Upper lobe of right lung (tissue), 1 donor: Measurements from ENCODE around the gene MTMR3. TPM values are rescaled to one million over a fixed set of nuclear protein-coding genes. Genes with fewer than 3 reads are reported as not detected.
"Not testable (repeated sequence)": the region's sequence is repeated elsewhere in the genome, so short reads cannot be mapped to it uniquely, and the experiment has no call there.

ENCODE experiments used
- ATAC-seq: fragments of 200-7000 bp; cut with Tn5 transposase; one replicate; pipeline ENCODE4 v1.9.1; 2020; ENCODE audit warnings: mild to moderate bottlenecking, moderate library complexity
- DNase-seq: peaks from one replicate; pipeline ENCODE4 v3.0.0-alpha.2; 2020
- H3K27ac ChIP-seq: fragments of 200-600 bp; one replicate; pipeline ENCODE4 v1.8.0; 2022
- H3K27me3 ChIP-seq: fragments of 200-600 bp; one replicate; pipeline ENCODE4 v1.8.0; 2022; ENCODE audit warnings: mild to moderate bottlenecking
- H3K36me3 ChIP-seq: fragments of 200-600 bp; one replicate; pipeline ENCODE4 v1.8.0; 2022
- H3K4me1 ChIP-seq: fragments of 200-600 bp; one replicate; pipeline ENCODE4 v1.8.0; 2022
- H3K4me3 ChIP-seq: fragments of 200-600 bp; one replicate; pipeline ENCODE4 v1.8.0; 2022; ENCODE audit warnings: mild to moderate bottlenecking
- H3K9me3 ChIP-seq: fragments of 200-600 bp; one replicate; pipeline ENCODE4 v1.8.0; 2022
- intact Hi-C: fragments of 100-400 bp; cut with DNase I; formaldehyde crosslinking; loops from one replicate; pipeline ENCODE4 v1.11.0; 2022
- total RNA-seq: library from RNA; stranded (reverse); fragmentation: NEBNext Ultra II Directional; extraction: Animal tissue kit (Norgen Biotek cat#: 25700); gene quantifications from one replicate; pipeline ENCODE4 v1.2.1, GENCODE V29; 2021
- TF ChIP-seq, protein P1 (sequence below): fragments of 200-600 bp; IDR thresholded peaks from one replicate; pipeline ENCODE4 v1.8.0; 2022; ENCODE audit warnings: antibody characterized with exemption
- donor health status: DM: no; HTN: yes; CAD: no; lungs with severe emphysema.

The MTMR3 gene
- total RNA-seq, 1 donor from 2014 or later = 50.6 TPM

GRCh38 chr22:29967461-29967860 is 84.5 kb downstream of the MTMR3 start:
- no peaks in the 10 kb centered on the region for H3K27me3 ChIP-seq
- no peak for DNase-seq
- H3K4me3 ChIP-seq = no peak overlapping the region
- no peak for ATAC-seq
- H3K27ac ChIP-seq = no peak overlapping the region
- TF ChIP-seq, protein P1, sequence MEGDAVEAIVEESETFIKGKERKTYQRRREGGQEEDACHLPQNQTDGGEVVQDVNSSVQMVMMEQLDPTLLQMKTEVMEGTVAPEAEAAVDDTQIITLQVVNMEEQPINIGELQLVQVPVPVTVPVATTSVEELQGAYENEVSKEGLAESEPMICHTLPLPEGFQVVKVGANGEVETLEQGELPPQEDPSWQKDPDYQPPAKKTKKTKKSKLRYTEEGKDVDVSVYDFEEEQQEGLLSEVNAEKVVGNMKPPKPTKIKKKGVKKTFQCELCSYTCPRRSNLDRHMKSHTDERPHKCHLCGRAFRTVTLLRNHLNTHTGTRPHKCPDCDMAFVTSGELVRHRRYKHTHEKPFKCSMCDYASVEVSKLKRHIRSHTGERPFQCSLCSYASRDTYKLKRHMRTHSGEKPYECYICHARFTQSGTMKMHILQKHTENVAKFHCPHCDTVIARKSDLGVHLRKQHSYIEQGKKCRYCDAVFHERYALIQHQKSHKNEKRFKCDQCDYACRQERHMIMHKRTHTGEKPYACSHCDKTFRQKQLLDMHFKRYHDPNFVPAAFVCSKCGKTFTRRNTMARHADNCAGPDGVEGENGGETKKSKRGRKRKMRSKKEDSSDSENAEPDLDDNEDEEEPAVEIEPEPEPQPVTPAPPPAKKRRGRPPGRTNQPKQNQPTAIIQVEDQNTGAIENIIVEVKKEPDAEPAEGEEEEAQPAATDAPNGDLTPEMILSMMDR = no peak
- H3K36me3 ChIP-seq = peaks cover 5% of the 10 kb centered on the region
- intact Hi-C loops = no loop called here
- H3K4me1 ChIP-seq = no peaks in the 10 kb centered on the region
- no peaks in the 10 kb centered on the region for H3K9me3 ChIP-seq

GRCh38 chr22:29971607-29972006 is 88.6 kb downstream of the MTMR3 start:
- ATAC-seq = no peak
- intact Hi-C loops = no loop called here
- no peaks in the 10 kb centered on the region for H3K4me1 ChIP-seq
- no peaks in the 10 kb centered on the region for H3K27me3 ChIP-seq
- no peak overlapping the region for H3K27ac ChIP-seq
- DNase-seq = no peak
- no peaks in the 10 kb centered on the region for H3K9me3 ChIP-seq
- no peak overlapping the region for H3K4me3 ChIP-seq
- H3K36me3 ChIP-seq = peaks cover 5% of the 10 kb centered on the region
- TF ChIP-seq, protein P1 = no peak

GRCh38 chr22:29972121-29972520 is 89.1 kb downstream of the MTMR3 start:
- intact Hi-C loops = no loop called here

DNA sequence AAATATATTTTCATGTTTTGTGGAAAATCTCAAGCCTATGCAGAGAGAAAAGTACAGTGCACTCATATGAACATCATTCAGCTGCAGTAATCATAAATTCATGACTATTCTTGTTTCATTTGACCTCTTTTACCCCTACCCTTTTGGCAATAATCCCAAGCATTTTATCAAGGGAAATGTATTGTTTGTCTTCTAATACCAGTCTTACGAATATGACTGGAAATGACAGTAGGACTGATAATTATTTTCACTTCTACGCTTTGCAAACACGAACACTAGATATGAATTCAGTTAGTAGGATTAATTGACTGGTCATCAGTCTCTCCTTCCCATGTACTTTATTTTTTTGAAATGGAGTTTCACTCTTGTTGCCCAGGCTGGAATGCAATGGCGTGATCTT is 90.3 kb downstream of the MTMR3 start:
- H3K27me3 ChIP-seq = no peaks in the 10 kb centered on the region
- H3K27ac ChIP-seq = no peak overlapping the region
- no peak overlapping the region for H3K4me3 ChIP-seq
- H3K9me3 ChIP-seq = no peaks in the 10 kb centered on the region
- ATAC-seq (no peak), DNase-seq (no peak)
- no peaks in the 10 kb centered on the region for H3K4me1 ChIP-seq
- intact Hi-C loops = no loop called here
- TF ChIP-seq, protein P1 = no peak
- H3K36me3 ChIP-seq = peaks cover 8% of the 10 kb centered on the region

More at GRCh38 chr22:29972121-29972520, 89.1 kb downstream of the MTMR3 start:
- H3K4me1 ChIP-seq = no peaks in the 10 kb centered on the region
- ATAC-seq = no peak
- no peaks in the 10 kb centered on the region for H3K27me3 ChIP-seq
- no peaks in the 10 kb centered on the region for H3K9me3 ChIP-seq
- TF ChIP-seq, protein P1 = no peak
- H3K27ac ChIP-seq = no peak overlapping the region
- peaks cover 5% of the 10 kb centered on the region for H3K36me3 ChIP-seq
- no peak for DNase-seq
- H3K4me3 ChIP-seq = no peak overlapping the region

DNA sequence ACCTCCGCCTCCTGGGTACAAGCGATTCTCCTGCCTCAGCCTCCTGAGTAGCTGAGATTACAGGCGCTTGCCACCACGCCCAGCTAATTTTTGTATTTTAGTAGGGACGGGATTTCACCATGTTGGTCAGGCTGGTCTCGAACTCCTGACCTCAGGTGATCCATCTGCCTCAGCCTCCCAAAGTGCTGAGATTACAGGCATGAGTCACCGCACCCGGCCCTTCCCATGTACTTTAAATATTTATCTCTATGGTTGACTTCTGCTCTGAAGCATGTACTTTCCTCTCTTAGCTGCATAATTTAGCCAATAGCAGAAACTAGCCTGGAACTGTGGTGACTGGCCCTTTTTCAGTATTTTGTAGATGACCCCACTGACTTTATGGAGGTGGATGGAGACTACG is 90.7 kb downstream of the MTMR3 start:
- H3K9me3 ChIP-seq, H3K4me1 ChIP-seq, H3K27me3 ChIP-seq, H3K27ac ChIP-seq, intact Hi-C loops, DNase-seq, ATAC-seq, H3K4me3 ChIP-seq: not testable (repeated sequence)
- peaks cover 12% of the 10 kb centered on the region for H3K36me3 ChIP-seq

- TF ChIP-seq, protein P1 = no peak
- ATAC-seq = no peak
- DNase-seq = no peak
- H3K27ac ChIP-seq = no peak overlapping the region
- no peak overlapping the region for H3K4me3 ChIP-seq
- H3K4me1 ChIP-seq = peaks cover 20% of the 10 kb centered on the region
- no peaks in the 10 kb centered on the region for H3K9me3 ChIP-seq
- H3K36me3 ChIP-seq = peaks cover 28% of the 10 kb centered on the region
- no peaks in the 10 kb centered on the region for H3K27me3 ChIP-seq
- intact Hi-C loops = no loop called here
These were observed 92.5 kb downstream of the MTMR3 start for GRCh38 chr22:29975494-29975893.
